ENCODE data around the gene PCDHGA1. TPM values are rescaled to one million over a fixed set of nuclear protein-coding genes. Genes with fewer than 3 reads are reported as not detected.

PCDHGA1 gene
- total RNA-seq, 1 donor from 2014 or later: 0.47 TPM

DNA sequence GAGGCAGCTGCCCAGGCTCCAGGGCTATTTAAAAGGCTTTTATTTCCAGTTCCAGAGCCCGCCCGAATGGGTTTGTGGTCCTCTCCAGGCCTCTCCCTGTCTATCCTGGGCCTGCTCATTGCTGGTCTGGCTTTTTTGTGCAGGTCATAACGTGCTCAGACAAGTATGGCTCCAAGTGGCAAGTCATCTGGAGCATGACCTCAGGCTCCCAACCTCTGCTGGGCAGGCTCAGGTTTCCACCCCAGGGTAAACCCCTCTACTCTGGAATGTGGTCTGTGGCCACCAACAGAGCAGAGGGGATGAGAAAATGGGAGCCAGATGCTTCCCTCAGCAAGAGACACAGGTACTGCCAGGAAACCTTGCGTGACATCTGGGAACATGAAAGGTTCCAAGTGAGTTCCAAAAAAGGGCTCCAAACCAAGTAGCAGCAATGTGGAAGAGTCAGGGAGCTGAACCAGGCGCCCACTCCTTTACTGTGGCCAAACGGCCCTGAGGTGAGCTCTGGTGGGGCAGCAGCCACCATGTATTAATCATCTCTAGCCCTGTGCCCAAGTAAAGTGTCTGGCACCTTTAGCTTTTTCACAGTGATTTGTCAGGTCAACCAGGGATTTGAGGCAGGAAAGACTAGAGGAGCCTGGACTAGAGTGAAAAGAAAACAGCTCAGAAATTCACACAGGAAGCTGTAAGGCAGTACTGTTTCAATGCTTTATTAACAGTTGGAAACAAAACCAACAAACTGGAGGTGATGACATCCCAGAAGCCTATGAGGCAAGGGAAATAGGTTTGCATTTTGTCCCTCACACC is 184.2 kb downstream of the PCDHGA1 start:
- H3K27me3 Mint-ChIP-seq (ENCODE audit: low read depth): no peaks in the 10 kb centered on the region
- H3K4me1 Mint-ChIP-seq: peaks cover 43% of the 10 kb centered on the region
- H3K36me3 Mint-ChIP-seq: peaks cover 12% of the 10 kb centered on the region
- H3K9me3 Mint-ChIP-seq: no peaks in the 10 kb centered on the region
- H3K27ac Mint-ChIP-seq: peak overlapping the region; percentile 95
- DNase-seq (ENCODE audit: low spot score in 2 of 2, unreplicated experiment in 2 of 2): no peak
- H3K4me3 Mint-ChIP-seq: peak overlapping the region; percentile 79
- TF ChIP-seq, protein P1, sequence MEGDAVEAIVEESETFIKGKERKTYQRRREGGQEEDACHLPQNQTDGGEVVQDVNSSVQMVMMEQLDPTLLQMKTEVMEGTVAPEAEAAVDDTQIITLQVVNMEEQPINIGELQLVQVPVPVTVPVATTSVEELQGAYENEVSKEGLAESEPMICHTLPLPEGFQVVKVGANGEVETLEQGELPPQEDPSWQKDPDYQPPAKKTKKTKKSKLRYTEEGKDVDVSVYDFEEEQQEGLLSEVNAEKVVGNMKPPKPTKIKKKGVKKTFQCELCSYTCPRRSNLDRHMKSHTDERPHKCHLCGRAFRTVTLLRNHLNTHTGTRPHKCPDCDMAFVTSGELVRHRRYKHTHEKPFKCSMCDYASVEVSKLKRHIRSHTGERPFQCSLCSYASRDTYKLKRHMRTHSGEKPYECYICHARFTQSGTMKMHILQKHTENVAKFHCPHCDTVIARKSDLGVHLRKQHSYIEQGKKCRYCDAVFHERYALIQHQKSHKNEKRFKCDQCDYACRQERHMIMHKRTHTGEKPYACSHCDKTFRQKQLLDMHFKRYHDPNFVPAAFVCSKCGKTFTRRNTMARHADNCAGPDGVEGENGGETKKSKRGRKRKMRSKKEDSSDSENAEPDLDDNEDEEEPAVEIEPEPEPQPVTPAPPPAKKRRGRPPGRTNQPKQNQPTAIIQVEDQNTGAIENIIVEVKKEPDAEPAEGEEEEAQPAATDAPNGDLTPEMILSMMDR (IDR thresholded peaks at IDR 0.05; ENCODE audit: unreplicated experiment): no peak

DNA sequence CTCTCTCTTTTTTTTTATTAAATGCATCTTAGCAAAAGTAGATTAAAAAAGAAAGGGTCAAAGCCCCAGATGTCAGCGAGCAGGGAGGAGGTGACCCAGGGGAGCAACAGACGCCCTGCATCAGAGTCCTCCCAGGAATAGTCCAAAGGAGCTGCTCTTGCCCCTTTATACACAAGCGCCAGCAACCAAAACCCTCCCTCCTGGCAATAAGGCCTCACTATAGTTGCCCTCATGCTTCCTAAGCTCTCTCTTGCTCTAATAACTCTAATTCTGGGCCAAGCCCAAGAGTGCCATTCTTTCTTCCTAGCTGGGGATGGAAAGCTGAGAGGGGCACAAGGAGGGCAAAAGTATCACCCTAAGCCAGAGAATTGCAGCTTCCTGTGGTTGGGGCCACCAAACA is 184.8 kb downstream of the PCDHGA1 start:
- DNase-seq (ENCODE audit: low spot score in 2 of 2, unreplicated experiment in 2 of 2): no peak
- Mint-ChIP-seq H3K27me3 (ENCODE audit: low read depth) (no peaks in the 10 kb centered on the region), H3K27ac (peak overlapping the region; percentile 95), H3K36me3 (peaks cover 17% of the 10 kb centered on the region), H3K4me3 (no peak overlapping the region), H3K4me1 (peaks cover 39% of the 10 kb centered on the region), H3K9me3 (no peaks in the 10 kb centered on the region)
- TF ChIP-seq, protein P1 (IDR thresholded peaks at IDR 0.05; ENCODE audit: unreplicated experiment): no peak

DNA sequence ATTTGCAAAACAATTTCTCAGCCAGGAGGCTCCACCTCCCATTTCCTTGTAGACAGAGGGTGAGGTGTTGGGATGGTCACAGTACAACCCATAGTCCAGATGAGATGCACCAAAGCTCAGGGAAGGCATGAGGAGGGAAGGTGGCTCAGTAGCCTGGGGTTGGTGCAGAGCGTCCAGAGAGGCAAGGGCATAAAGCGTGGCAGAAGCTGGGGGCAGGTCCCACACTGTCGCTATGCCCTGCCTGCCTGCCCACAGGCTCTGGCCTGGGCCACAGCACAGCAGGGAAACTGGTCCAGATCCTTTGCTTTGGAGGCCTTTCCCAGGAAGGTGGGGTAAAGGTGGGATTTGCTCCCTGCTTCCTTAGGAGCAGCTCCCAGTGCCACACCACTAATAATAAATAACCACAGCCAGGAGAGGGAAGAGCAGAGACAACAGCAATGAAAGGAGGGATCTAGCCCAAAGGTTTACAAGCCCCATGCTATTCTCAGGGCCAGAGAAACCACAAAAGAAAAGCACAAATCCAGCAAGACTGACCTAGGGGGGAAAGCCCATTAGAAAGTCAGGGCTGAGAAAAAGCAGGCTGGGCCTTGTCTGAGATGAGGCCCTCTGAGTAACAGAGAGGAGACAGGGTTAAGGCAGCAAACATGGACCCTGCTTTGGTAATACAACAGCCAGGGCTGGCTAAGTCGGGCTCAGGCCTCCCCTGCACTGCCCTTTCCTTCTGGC is 185.8 kb downstream of the PCDHGA1 start:
- no peak for DNase-seq (ENCODE audit: low spot score in 2 of 2, unreplicated experiment in 2 of 2)
- peak overlapping the region; percentile 95 for H3K27ac Mint-ChIP-seq
- H3K4me1 Mint-ChIP-seq: peaks cover 41% of the 10 kb centered on the region
- H3K9me3 Mint-ChIP-seq: no peaks in the 10 kb centered on the region
- no peak overlapping the region for H3K4me3 Mint-ChIP-seq
- TF ChIP-seq, protein P1 (IDR thresholded peaks at IDR 0.05; ENCODE audit: unreplicated experiment): no peak
- peaks cover 22% of the 10 kb centered on the region for H3K36me3 Mint-ChIP-seq
- no peaks in the 10 kb centered on the region for H3K27me3 Mint-ChIP-seq (ENCODE audit: low read depth)

DNA sequence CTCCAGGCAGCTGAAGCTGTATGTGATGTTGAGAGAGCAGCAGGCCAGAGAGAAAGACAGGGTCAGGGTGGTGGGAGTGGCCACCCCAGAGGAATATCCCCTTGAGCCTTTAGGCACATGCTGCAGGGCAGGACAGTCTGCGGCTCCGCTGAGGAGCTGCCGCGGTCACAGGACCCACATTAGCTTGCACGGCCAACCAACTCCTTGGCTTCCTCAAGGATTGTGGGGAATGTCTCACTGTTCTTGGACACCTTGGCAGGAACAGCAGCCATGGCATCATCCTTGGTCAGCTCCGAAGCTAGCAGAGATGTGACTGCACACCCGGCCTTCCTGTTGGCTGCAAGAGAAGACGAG is 186.3 kb downstream of the PCDHGA1 start:
- peaks cover 17% of the 10 kb centered on the region for H3K36me3 Mint-ChIP-seq
- no peaks in the 10 kb centered on the region for H3K9me3 Mint-ChIP-seq
- no peak overlapping the region for H3K4me3 Mint-ChIP-seq
- no peaks in the 10 kb centered on the region for H3K27me3 Mint-ChIP-seq (ENCODE audit: low read depth)
- DNase-seq (ENCODE audit: low spot score in 2 of 2, unreplicated experiment in 2 of 2): no peak
- H3K27ac Mint-ChIP-seq: peak overlapping the region; percentile 95
- TF ChIP-seq, protein P1 (IDR thresholded peaks at IDR 0.05; ENCODE audit: unreplicated experiment): no peak
- peaks cover 47% of the 10 kb centered on the region for H3K4me1 Mint-ChIP-seq

DNA sequence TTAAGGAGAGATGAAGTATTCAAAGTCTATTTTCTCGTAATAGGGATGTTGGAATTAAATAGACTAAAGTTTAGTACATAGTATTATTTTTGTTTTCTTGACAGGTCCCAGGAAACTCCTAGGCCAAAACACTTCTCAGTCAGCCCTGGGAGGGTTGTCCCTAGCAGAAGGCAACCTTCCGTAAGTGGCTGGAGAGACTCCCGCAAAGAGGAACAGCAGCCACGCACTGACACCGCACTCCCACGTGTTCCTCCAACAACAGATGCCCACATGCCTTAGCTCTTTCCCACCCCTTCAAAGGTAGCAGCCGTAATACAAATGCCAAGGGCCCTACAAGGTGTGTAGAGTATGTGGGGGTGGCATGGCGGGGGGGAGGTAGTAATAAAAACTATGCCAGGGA is 187.0 kb downstream of the PCDHGA1 start:
- peak overlapping the region; percentile 95 for H3K27ac Mint-ChIP-seq
- H3K27me3 Mint-ChIP-seq (ENCODE audit: low read depth): no peaks in the 10 kb centered on the region
- H3K36me3 Mint-ChIP-seq: peaks cover 15% of the 10 kb centered on the region
- DNase-seq (ENCODE audit: low spot score in 2 of 2, unreplicated experiment in 2 of 2): no peak
- H3K9me3 Mint-ChIP-seq: no peaks in the 10 kb centered on the region
- no peak overlapping the region for H3K4me3 Mint-ChIP-seq
- TF ChIP-seq, protein P1 (IDR thresholded peaks at IDR 0.05; ENCODE audit: unreplicated experiment): no peak
- H3K4me1 Mint-ChIP-seq: peaks cover 51% of the 10 kb centered on the region

Data from mesothelial cell of epicardium (in vitro differentiated cells).